ENCODE data around the gene KCNK1. TPM values are rescaled to one million over a fixed set of nuclear protein-coding genes. Genes with fewer than 3 reads are reported as not detected.

KCNK1 gene
- total and polyA plus RNA-seq, 2 of the 8 experiments (the other 6 are each of a cell fraction or from before 2014, with no cell fraction given): 11.9 to 16.5 TPM

- TF ChIP-seq, protein P1, sequence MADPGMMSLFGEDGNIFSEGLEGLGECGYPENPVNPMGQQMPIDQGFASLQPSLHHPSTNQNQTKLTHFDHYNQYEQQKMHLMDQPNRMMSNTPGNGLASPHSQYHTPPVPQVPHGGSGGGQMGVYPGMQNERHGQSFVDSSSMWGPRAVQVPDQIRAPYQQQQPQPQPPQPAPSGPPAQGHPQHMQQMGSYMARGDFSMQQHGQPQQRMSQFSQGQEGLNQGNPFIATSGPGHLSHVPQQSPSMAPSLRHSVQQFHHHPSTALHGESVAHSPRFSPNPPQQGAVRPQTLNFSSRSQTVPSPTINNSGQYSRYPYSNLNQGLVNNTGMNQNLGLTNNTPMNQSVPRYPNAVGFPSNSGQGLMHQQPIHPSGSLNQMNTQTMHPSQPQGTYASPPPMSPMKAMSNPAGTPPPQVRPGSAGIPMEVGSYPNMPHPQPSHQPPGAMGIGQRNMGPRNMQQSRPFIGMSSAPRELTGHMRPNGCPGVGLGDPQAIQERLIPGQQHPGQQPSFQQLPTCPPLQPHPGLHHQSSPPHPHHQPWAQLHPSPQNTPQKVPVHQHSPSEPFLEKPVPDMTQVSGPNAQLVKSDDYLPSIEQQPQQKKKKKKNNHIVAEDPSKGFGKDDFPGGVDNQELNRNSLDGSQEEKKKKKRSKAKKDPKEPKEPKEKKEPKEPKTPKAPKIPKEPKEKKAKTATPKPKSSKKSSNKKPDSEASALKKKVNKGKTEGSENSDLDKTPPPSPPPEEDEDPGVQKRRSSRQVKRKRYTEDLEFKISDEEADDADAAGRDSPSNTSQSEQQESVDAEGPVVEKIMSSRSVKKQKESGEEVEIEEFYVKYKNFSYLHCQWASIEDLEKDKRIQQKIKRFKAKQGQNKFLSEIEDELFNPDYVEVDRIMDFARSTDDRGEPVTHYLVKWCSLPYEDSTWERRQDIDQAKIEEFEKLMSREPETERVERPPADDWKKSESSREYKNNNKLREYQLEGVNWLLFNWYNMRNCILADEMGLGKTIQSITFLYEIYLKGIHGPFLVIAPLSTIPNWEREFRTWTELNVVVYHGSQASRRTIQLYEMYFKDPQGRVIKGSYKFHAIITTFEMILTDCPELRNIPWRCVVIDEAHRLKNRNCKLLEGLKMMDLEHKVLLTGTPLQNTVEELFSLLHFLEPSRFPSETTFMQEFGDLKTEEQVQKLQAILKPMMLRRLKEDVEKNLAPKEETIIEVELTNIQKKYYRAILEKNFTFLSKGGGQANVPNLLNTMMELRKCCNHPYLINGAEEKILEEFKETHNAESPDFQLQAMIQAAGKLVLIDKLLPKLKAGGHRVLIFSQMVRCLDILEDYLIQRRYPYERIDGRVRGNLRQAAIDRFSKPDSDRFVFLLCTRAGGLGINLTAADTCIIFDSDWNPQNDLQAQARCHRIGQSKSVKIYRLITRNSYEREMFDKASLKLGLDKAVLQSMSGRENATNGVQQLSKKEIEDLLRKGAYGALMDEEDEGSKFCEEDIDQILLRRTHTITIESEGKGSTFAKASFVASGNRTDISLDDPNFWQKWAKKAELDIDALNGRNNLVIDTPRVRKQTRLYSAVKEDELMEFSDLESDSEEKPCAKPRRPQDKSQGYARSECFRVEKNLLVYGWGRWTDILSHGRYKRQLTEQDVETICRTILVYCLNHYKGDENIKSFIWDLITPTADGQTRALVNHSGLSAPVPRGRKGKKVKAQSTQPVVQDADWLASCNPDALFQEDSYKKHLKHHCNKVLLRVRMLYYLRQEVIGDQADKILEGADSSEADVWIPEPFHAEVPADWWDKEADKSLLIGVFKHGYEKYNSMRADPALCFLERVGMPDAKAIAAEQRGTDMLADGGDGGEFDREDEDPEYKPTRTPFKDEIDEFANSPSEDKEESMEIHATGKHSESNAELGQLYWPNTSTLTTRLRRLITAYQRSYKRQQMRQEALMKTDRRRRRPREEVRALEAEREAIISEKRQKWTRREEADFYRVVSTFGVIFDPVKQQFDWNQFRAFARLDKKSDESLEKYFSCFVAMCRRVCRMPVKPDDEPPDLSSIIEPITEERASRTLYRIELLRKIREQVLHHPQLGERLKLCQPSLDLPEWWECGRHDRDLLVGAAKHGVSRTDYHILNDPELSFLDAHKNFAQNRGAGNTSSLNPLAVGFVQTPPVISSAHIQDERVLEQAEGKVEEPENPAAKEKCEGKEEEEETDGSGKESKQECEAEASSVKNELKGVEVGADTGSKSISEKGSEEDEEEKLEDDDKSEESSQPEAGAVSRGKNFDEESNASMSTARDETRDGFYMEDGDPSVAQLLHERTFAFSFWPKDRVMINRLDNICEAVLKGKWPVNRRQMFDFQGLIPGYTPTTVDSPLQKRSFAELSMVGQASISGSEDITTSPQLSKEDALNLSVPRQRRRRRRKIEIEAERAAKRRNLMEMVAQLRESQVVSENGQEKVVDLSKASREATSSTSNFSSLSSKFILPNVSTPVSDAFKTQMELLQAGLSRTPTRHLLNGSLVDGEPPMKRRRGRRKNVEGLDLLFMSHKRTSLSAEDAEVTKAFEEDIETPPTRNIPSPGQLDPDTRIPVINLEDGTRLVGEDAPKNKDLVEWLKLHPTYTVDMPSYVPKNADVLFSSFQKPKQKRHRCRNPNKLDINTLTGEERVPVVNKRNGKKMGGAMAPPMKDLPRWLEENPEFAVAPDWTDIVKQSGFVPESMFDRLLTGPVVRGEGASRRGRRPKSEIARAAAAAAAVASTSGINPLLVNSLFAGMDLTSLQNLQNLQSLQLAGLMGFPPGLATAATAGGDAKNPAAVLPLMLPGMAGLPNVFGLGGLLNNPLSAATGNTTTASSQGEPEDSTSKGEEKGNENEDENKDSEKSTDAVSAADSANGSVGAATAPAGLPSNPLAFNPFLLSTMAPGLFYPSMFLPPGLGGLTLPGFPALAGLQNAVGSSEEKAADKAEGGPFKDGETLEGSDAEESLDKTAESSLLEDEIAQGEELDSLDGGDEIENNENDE (IDR thresholded peaks at IDR 0.05; ENCODE audit: insufficient replicate concordance, low read length): no peak
- TF ChIP-seq RXRA (IDR thresholded peaks at IDR 0.05; ENCODE audit: insufficient read depth, low read depth, low read length): no peak
- no peak for TF ChIP-seq KDM5A (IDR thresholded peaks at IDR 0.05; ENCODE audit: low read length)
Measured at GRCh38 chr1:233620065-233620464, 6.2 kb downstream of the KCNK1 start (continued).

All from H1 (cell line).